Measurements from ENCODE around the gene NTNG2.

Gene NTNG2

DNA sequence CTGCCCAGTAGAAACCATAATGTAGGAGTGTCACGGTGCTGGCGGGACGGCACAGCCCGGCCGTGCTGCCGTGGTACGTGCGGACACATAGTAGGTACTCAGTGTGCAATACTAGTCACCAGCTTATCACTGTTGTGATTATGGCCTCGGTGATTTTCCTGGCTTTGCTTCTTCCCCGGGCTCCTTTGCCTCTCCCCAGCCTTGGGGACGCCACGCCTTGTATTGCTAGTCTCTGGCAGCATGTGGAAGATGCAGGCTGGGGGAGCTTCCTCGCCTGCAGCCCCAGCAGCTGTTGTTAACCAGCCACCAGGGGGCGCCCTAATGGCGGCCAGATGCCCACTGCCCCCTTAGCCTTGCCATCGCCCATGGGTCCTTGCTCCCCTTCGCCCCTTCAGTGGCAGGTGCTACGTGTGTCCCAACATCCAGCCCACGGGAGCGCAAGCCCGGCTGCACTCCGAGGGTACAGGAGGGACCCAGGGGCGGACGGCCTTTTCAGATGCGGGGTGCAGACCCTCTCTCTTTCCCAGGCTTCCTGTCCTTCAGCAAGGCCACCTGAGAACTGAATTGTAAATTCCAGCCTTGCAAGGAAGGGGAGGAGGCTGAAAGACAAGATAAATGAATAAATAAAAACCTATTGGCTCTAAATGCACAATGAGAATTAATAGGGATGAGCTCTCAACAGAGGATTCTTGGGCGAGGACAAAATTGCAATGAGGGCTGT lies 8.0 kb downstream of the NTNG2 start:
- H3K4me3 ChIP-seq (ENCODE audit: low read depth, low read length): no peak overlapping the region
- peak; percentile 89 for TF ChIP-seq CTCF (IDR thresholded peaks at IDR 0.05; ENCODE audit: borderline replicate concordance, insufficient read depth, low read depth, low read length)

GRCh38 chr9:132171702-132172101 lies 9.8 kb downstream of the NTNG2 start:
- TF ChIP-seq CTCF (IDR thresholded peaks at IDR 0.05; ENCODE audit: borderline replicate concordance, insufficient read depth, low read depth, low read length): no peak
- H3K4me3 ChIP-seq (ENCODE audit: low read depth, low read length): no peak overlapping the region

GRCh38 chr9:132172185-132172584 lies 10.3 kb downstream of the NTNG2 start:
- no peak for TF ChIP-seq CTCF (IDR thresholded peaks at IDR 0.05; ENCODE audit: borderline replicate concordance, insufficient read depth, low read depth, low read length)
- no peak overlapping the region for H3K4me3 ChIP-seq (ENCODE audit: low read depth, low read length)

GRCh38 chr9:132175431-132175830 lies 13.6 kb downstream of the NTNG2 start:
- TF ChIP-seq CTCF (IDR thresholded peaks at IDR 0.05; ENCODE audit: borderline replicate concordance, insufficient read depth, low read depth, low read length): no peak
- H3K4me3 ChIP-seq (ENCODE audit: low read depth, low read length): no peak overlapping the region

- H3K4me3 ChIP-seq (ENCODE audit: low read depth, low read length): no peak overlapping the region
- no peak for TF ChIP-seq CTCF (IDR thresholded peaks at IDR 0.05; ENCODE audit: borderline replicate concordance, insufficient read depth, low read depth, low read length)
Measured at GRCh38 chr9:132176338-132176737, 14.5 kb downstream of the NTNG2 start.

DNA sequence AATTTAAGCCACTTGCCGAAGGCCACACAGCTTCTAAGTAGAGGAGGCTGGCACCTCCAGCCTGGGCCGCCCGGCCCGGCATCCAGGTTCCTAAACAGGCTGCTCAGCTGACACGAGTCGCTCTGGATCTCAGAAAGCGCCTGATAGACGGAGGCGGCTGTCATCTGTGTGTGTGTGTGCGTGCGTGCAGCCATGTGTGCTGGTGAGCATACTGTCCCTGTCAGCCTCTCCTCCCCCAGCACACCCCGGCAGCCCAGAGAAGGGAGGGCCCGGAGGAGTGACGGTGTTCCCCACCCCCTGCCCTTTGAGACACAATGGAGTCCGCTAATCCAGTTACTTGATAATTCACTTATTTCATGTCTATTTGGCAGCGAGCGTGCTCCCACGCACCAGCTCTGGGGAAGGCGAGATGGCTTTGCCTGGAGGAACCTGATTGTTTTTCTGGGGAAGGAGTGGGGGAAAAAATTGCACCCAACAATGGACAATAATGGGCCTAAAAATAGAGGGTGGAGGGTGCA lies 20.0 kb downstream of the NTNG2 start:
- no peak overlapping the region for H3K4me3 ChIP-seq (ENCODE audit: low read depth, low read length)
- no peak for TF ChIP-seq CTCF (IDR thresholded peaks at IDR 0.05; ENCODE audit: borderline replicate concordance, insufficient read depth, low read depth, low read length)
